HG03135 (cell line): ENCODE results near the gene SLC44A3.
A peak's percentile ranks its signal among the peaks of the same experiment; 100 is the strongest.

Experiments
- ATAC-seq: cut with Tn5 transposase; IDR thresholded peaks from one replicate; pipeline ENCODE4 v1.9.1; 2021; ENCODE audit warnings: mild to moderate bottlenecking, moderate library complexity; ENCODE audit not compliant: unreplicated experiment

SLC44A3 gene, protein sequence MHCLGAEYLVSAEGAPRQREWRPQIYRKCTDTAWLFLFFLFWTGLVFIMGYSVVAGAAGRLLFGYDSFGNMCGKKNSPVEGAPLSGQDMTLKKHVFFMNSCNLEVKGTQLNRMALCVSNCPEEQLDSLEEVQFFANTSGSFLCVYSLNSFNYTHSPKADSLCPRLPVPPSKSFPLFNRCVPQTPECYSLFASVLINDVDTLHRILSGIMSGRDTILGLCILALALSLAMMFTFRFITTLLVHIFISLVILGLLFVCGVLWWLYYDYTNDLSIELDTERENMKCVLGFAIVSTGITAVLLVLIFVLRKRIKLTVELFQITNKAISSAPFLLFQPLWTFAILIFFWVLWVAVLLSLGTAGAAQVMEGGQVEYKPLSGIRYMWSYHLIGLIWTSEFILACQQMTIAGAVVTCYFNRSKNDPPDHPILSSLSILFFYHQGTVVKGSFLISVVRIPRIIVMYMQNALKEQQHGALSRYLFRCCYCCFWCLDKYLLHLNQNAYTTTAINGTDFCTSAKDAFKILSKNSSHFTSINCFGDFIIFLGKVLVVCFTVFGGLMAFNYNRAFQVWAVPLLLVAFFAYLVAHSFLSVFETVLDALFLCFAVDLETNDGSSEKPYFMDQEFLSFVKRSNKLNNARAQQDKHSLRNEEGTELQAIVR

DNA sequence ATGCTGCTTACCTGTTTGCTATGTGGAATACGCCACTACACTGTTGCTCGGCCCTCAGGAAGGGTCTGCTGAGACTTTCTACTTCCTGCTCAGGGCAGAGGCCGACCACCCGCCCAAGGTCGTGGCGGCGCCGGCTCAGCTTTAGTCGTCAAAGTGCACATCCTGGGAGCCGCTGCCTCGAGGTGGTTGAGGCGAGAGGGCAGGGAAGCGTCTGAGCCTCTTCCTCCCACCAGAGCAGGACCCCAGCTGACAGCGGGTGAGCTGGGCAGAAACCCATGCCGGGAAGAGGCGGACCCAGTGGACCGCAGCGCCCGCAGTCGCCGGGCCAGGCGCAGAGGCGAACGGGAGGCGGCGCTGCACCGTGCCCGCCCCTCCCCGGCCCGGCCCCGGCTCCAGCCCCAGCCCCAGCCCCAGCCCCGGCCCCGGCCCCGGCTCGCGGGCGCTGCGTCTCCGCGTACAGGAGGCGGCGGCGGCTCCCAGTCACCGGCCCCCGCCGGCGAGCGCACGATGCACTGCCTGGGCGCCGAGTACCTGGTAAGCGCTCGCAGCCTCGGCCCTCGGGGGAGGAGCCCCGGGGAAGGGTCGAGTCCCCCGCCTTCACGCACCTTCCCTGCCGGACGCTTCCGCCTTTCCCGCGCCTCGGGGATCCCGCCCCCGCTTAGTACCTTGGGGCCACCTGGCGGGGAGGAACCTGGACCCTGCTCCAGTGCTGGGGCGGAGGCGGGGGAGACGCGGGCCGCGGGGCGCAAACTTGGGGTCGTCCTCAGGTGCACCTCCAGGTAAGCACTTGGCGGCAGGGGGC lies at the start of gene SLC44A3:
TSS of gene SLC44A3 (plus strand) at position 413 of the 802 bp plus-strand sequence. CDS start at position 508, 95 bp downstream.
- no peak for ATAC-seq

DNA sequence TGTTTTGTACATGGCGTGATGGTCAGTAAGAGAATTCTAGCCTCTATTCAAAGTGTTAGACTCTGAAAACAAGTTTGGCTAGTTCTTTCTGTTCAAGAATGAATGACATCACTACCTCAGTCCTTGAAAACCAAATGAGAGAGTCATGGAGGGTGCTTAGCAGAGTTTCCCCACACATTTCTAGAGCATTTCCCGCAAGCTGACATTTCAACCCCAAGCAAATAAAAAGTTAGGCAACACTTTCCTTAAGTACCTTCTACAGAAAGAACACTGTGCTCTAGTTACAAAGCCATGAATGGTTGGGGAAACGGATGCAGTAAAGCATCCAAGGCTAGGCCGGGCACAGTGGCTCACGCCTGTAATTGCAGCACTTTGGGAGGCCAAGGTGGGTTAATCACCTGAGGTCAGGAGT lies 47.9 kb upstream of the SLC44A3 start:
- no peak for ATAC-seq

DNA sequence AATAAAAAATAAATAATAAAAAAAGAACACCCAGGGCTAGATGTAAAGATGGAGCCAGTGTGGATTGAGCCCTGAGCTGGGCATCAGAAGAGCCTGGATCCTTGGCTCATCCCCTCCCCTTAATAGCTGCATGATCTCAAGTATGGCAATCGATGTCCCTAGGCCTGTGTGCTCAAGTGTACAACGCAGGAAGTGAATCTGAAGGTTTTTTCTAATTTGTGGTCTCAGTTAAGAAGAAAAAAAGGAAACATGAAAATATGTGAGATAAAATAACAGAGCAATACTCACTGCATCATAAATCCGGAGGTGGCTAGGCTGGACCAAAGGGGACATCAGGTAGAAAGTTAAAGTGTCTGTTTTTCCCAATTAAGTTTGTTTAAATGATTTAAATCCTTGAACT lies 47.3 kb upstream of the SLC44A3 start:
- ATAC-seq, result no peak

DNA sequence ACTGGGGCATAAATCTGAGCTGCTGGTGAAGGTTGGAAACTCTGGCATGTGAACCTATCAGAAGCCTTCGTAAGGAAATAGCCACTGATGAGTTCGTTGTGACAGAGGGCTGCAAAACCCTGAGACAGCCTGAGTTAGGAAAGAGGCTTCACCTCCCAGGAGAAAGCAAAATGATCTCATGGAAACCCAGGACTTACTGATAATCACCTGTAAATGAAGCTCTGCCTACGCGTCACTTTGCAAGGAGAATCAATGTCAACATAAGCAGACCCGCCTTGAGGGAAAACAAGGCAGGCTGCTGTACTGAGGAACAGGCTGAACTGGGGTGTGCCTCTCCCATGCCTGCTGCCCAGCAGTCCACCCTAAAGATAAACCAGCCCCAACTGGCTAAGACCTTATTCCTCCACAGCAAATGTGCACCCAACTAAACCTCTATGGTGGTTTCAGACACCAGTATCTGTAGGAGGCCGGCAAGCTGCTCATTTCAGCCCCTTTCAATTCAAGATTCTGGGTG lies 46.8 kb upstream of the SLC44A3 start:
- no peak for ATAC-seq

DNA sequence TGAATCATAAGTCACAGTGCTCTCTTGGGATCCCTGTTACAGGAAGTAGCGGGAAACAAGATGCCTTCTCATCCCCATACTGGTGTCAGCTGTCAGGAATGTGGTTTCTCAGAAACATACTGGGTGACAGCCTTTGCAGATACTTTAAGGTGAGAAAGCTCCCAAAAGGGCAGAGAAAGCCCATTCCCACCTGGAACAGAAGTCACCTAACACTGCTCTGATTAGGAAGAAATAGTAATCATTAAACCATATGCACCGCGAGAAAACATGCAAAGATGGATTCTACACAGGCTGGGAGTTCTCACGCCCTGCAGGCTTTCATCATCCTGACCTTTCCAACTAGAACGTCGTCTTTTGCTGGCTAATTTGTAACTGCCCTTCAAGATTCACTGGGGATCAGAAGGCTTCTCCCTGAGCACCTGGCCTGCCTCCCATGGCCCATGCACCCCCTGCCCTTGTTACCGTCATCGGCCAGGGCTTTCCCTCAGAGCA lies 46.2 kb upstream of the SLC44A3 start:
- ATAC-seq, result no peak

DNA sequence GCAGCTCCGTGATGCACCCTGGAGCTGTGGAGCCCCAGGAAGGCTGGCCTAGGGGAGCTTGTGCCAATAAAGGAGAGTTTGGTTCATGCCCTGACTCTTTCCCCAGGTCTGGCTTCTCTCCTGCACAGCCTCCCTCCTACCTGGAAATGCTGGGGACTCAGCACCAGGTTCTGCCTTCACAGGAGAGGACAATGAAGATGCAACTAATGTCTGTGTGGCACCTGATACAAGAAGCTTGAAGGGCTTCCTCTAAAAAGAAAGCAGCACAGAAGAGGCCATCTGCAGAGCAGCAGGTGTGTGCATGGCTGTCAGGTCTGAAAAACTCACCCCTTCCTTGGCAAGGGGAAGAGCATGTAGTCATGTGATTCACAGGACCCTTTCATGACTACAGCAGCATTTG lies 43.7 kb upstream of the SLC44A3 start:
- ATAC-seq, result no peak

DNA sequence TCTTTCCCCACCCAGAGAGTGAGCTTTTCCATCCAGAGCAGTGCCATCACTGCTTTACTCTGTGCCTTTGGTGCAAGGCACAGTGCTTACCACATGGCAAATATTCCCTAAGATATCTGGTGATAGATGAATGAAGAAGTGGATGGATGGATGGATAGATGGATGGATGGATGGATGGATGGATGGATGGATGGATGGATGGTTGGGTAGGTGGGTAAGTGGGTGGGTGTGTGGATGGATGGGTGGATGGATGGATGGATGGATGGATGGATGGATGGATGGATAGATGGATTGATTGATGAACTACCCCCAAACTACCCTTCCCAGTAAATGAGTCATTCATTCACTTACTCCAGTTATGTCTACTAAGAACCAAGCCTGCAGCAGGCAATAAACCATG lies 42.9 kb upstream of the SLC44A3 start:
- no peak for ATAC-seq

DNA sequence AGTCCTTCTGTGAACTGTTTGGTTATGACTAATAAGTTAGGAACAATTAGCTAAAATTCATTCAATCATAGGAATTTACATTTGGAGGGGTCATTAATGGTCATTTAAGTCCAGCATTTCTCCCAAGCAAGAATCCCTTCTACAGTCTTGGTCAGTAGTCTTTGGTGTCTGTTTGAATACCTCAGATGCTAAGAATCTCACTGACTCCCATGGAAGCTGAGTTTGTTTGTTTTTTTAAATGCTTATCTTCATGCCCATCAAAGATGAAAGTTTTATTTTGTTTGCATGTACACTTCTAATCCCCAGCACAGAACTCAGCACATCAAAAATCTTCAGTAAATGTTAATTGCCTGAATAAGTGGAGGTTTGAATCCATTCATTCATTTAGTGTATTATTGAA lies 41.3 kb upstream of the SLC44A3 start:
- no peak for ATAC-seq

DNA sequence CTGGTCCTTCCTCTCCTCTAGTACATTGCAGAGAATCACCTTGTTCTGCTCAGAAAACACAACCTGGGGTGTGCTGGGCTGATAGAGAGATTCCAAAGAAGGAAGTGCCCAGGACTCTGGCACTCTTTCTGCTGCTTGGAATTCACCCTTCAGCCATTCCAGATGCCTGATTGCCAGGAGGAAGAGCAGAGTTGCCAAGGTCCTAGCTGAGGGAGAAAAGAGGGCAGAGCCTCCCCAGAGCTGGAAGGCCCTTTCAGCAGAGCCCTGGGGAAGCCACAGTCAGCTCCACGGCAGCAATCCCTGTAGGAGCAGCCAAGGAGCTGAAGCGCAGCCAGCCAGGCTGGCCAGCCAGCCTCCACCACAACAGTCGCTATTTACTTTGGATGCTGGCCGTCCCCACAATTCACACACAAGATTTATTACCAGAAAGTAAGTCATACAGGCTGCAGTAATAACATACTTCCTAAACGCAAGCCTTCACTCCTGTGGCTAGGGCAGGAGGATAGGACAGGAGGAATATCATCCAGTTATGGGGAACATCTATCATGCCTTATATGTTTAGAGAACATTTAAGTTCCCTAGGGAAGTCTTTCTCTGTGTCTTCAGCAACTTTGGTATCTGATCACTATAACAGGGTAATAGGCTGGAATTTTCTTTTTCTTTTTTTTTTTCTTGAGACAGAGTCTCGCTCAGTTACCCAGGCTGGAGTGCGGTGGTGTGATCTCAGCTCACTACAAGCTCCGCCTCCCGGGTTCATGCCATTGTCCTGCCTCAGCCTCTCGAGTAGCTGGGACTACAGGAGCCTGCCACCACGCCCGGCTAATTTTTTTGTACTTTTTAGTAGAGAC lies 36.6 kb upstream of the SLC44A3 start:
- no peak for ATAC-seq

DNA sequence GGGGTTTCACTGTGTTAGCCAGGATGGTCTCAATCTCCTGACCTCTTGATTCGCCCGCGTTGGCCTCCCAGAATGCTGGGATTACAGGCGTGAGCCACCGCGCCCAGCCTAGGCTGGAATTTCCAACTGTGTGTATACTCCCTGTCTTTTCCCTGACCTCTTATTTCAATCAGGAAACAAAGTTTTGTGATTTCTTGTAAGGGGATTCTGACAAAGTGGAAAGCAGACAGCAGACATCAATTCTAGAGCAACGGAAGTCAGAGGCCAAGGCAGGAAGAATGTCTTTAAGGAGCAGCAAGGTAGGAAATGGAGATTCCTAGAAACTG lies 36.0 kb upstream of the SLC44A3 start:
- ATAC-seq, result no peak

DNA sequence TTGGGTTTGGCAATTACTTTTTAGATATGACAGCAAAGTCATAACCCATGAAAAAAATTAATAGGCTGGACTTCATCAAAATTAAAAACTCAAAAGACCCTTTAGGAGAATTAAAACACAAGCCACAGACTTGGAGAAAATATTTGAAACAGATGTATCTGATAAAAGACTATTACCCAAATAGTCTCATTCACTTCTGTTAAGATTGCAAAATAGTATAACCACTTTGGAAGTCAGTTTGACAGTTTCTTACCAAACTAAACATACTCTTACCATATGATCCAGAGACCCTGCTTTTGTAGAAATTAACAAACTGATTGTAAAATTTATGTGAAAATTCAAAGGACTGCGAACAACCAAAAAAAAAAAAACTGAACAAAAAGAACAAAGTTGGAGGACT lies 32.5 kb upstream of the SLC44A3 start:
- no peak for ATAC-seq

DNA sequence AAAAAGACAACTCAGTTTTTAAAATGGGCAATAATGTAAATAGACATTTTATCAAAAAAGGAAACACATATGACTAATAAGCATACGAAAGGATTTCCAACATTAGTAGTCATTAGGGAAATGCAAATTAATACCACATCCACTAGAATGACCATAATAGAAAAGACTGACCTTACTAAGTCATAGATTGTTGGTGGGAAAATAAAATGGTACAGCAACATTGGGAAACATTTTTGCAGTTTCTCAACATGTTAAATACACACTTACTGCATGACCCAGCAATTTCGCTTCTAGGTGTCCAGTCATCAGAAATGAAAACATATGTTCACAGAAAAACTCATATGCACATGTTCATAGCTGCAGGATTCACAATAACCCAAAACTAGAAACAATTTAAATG lies 29.9 kb upstream of the SLC44A3 start:
- ATAC-seq, result no peak

DNA sequence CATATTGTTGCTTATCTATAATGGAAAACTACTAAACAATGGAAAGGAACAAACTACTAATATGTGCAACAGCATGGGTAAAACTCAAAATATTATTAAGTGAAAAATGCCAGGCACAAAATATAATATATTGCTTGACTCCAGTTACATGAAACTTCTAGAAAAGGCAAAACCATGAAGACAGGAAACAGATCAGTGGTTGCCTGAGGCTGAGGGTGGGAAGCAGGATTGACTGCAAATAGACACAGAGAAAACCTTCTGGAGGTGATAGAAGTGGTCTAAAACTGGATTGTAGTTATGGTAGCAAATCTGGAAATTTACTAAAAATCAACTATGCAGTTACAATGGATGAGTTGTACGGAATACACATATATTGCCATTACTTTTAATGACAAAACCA lies 29.5 kb upstream of the SLC44A3 start:
- no peak for ATAC-seq

DNA sequence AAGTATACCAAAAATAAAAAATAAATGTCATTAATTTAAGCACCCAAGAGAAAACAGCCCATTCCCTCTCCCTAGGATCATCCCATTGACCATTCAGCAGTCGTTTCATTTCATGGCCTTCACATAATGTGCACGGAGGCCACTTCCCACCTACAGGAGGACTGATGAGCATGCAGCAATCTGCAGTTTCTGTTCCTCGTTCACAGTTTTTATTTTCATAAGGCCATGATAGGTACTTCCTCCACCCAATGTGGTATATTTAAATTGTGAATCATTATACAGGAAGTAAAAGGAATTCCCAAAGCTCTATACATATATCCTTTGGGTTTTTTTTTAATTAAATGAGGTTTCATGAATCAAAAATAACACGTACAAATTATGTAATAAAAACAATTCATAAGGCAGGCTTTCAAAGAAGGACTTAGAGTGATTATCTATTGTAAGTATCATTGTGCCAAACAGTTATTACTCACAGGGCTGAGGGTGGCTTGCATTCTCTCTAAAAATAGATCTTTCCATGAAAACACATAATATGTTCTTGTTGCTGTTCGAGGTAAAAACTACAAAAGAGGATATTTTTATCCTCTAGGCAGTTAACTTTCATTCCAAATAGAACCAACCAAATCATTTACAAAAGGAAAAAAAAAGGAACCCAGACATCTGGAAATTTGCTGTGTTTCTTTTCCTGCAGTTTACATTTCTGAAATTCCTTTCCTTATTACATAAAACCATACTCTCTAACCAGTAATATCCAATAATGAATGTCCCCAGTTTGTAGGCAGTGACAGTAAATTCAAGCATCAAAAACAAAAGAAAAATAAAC lies 27.5 kb upstream of the SLC44A3 start:
- ATAC-seq, result peak; percentile 93

DNA sequence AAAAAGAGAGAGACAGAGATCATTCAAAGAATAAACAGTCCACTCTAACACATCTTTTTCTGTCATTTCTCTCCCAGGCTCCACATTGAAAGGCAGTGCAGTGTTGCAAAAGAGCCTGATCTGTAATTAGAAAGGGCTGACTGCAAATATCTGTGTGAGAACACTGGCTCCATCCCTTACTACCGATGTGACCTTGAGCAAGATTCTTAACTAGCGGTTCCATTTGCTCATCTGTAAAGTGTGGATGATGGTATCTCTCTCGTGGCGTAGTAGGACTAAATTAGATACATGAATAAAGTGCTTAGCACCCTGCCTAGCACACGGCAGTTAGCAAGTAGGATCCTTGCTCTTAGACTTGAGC lies 26.9 kb upstream of the SLC44A3 start:
- ATAC-seq, result no peak

DNA sequence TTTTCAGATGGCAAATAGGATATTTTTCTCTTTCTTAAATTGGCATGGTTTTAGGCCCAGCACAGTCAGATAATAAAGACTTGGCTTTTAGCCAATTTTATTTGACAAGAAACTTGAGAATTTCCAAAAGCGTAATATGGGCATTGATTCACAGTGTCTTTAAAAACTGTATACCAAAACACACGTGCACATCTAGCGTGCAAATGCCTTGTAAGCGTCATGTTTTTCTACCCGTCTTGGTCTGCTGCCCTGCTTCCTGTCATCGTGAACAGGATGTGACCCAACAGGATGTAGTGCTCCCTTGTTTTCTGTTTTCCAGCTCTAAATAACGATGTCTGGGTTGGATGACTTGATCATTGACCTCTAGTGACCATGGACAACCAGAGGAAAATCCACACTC lies 24.7 kb upstream of the SLC44A3 start:
- ATAC-seq, result peak; percentile 56

DNA sequence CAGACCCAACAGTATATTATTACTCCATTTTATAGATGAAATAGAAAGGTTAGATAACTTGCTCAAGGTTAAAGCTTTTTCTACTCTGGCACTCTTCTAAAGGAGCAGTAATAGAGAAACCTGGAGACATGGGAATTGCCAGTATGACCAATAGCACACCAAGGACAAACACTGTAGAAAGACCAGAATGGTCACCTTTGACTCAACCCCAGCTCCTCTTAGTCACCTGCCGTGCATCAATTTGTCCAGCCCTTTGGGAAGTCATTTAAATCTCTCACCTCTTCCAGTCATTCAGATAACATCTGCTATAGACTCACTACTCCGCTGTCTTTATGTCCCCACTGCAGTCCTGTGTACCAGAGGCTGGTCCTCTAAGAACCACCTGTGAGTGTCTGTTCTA lies 23.9 kb upstream of the SLC44A3 start:
- no peak for ATAC-seq

DNA sequence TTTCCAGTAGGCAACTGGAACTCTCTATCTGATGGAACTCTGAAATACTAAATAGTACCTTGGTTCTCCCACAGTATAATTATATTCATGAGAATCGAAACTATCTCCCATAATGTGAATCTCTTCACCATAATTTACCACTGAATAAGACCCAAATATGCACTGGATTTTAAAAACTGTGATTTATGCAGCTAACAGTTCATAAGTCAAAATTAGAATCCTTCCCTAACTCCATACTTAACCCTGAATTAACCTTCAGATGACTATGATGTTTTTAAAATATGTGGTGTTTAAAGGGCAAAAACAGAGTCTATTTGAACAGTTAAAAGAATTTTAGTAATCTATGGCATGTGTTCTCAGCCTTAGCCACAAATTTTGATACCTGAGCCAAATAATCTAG lies 22.9 kb upstream of the SLC44A3 start:
- ATAC-seq, result no peak

DNA sequence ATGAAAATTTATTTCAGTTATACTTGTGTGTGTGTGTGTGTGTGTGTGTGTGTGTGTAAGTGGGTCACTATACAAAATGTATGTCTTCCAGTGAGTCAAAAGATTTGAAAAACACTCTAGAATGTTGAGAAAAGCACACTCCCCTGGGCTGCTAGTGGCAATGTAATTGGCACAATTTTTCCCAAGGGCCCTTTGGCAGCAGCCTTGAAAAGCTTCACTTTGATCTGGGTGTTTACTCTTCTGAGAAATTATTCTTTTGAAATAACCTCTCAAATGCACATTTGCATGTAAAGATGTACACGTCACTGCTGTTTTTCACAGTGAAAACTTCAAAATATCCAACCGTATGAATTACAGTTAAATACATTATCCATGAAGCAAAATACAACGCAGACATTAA lies 22.1 kb upstream of the SLC44A3 start:
- no peak for ATAC-seq

DNA sequence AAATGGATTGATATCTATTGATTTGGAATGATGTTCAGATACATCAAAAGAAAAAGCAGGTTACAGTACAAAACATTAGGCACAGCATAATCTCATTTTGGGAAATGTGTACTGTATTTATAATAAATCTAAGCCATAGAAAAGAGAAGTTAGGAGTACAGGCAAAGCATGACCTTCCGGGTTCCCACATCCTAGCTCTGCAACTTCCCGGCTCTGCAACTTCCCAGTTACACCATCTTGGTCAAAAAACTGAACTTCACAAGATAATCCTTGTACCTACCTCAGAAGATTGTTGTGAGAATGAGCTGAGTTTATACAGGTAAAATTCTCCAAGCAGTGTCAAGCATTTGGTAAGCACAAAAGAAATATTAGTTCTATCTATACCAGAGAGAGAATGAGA lies 21.7 kb upstream of the SLC44A3 start:
- ATAC-seq, result no peak
